DMS79 (cell line): ENCODE results near the gene IGFBP5.
A peak's percentile ranks its signal among the peaks of the same experiment; 100 is the strongest.

ENCODE experiments used
- DNase-seq: peaks from one replicate; lab custom pipeline; 2025; lab: John Stamatoyannopoulos, UW

Gene IGFBP5

GRCh38 chr2:216688731-216689340 is 6.5 kb downstream of the IGFBP5 start:
- peak; percentile 44 for DNase-seq

GRCh38 chr2:216687646-216688045 is 7.7 kb downstream of the IGFBP5 start:
- no peak for DNase-seq

- no peak for DNase-seq
Measured at GRCh38 chr2:216687111-216687510, 8.2 kb downstream of the IGFBP5 start.

- DNase-seq: no peak
Measured at GRCh38 chr2:216685327-216685875, 9.9 kb downstream of the IGFBP5 start.

GRCh38 chr2:216683846-216684245 is 11.5 kb downstream of the IGFBP5 start:
- no peak for DNase-seq

GRCh38 chr2:216681683-216682082 is 13.7 kb downstream of the IGFBP5 start:
- no peak for DNase-seq

GRCh38 chr2:216680951-216681629 is 14.3 kb downstream of the IGFBP5 start:
- no peak for DNase-seq

GRCh38 chr2:216679658-216680024 is 15.7 kb downstream of the IGFBP5 start:
- DNase-seq: no peak

GRCh38 chr2:216678813-216679657 is 16.3 kb downstream of the IGFBP5 start:
- no peak for DNase-seq

- DNase-seq: no peak
Measured at GRCh38 chr2:216678098-216678465, 17.3 kb downstream of the IGFBP5 start.

GRCh38 chr2:216677439-216678097 is 17.8 kb downstream of the IGFBP5 start:
- no peak for DNase-seq

GRCh38 chr2:216676630-216677029 is 18.7 kb downstream of the IGFBP5 start:
- no peak for DNase-seq

GRCh38 chr2:216674376-216674775 is 21.0 kb downstream of the IGFBP5 start:
- DNase-seq: no peak

GRCh38 chr2:216673609-216674008 is 21.7 kb downstream of the IGFBP5 start:
- DNase-seq: no peak

GRCh38 chr2:216673021-216673420 is 22.3 kb downstream of the IGFBP5 start:
- no peak for DNase-seq

GRCh38 chr2:216672466-216672865 is 22.9 kb downstream of the IGFBP5 start:
- no peak for DNase-seq

GRCh38 chr2:216671791-216672343 is 23.5 kb downstream of the IGFBP5 start:
- no peak for DNase-seq

- no peak for DNase-seq
Measured at GRCh38 chr2:216671081-216671411, 24.3 kb downstream of the IGFBP5 start.

- DNase-seq: no peak
Measured at GRCh38 chr2:216670266-216671080, 24.9 kb downstream of the IGFBP5 start.

- peak; percentile 75 for DNase-seq
Measured at GRCh38 chr2:216666461-216667233, 28.7 kb downstream of the IGFBP5 start.
